ENCODE measurements around the gene ARSI.

ARSI gene

GRCh38 chr5:150289551-150290390 is 12.9 kb downstream of the ARSI start, which contains the start of gene CAMK2A:
CAMK2A (minus strand) TSS chr5:150289773; CDS start chr5:150289625, 148 bp downstream.
- no peaks in the 10 kb centered on the region for H4K20me1 ChIP-seq (ENCODE audit: low read depth, low read length)
- no peak within 1 kb of the TSS for H3K4me2 ChIP-seq (ENCODE audit: low read depth, low read length, poor library complexity, severe bottlenecking)
- H3K4me3 ChIP-seq (ENCODE audit: insufficient read depth, low read length, poor library complexity, severe bottlenecking), result no peak within 1 kb of the TSS
- H3K36me3 ChIP-seq (ENCODE audit: low read length), result no peaks in the 10 kb centered on the region
- no peak within 1 kb of the TSS for H3K9ac ChIP-seq (ENCODE audit: low read length)
- no peaks in the 10 kb centered on the region for H3F3A ChIP-seq (ENCODE audit: insufficient read depth)
- no peaks in the 10 kb centered on the region for H3K27me3 ChIP-seq (ENCODE audit: low read length)
- H3K79me2 ChIP-seq (ENCODE audit: insufficient read depth, low read length), result no peaks in the 10 kb centered on the region
- no peaks in the 10 kb centered on the region for H3K9me3 ChIP-seq (ENCODE audit: insufficient read depth, low read length)
- H2AFZ ChIP-seq (ENCODE audit: low read depth, low read length, severe bottlenecking), result no peak within 1 kb of the TSS
- no peaks in the 10 kb centered on the region for H3K9me2 ChIP-seq (replicated peaks; ENCODE audit: insufficient read depth, low read length)
- TF ChIP-seq CTCF (IDR thresholded peaks at IDR 0.05; ENCODE audit: insufficient read depth, low read length, poor library complexity, severe bottlenecking) (no peak), EZH2phosphoT487 (conservative IDR thresholded peaks at IDR 0.05; ENCODE audit: low read length) (no peak)
- no peak within 1 kb of the TSS for H3K27ac ChIP-seq (ENCODE audit: low read depth, low read length)

- no peak overlapping the region for H2AFZ ChIP-seq (ENCODE audit: low read depth, low read length, severe bottlenecking)
Observed at GRCh38 chr5:150288791-150289190, 13.9 kb downstream of the ARSI start.

GRCh38 chr5:150288361-150288760 is 14.3 kb downstream of the ARSI start:
- Histone ChIP-seq H3K27ac (ENCODE audit: low read depth, low read length) (no peak overlapping the region), H3F3A (ENCODE audit: insufficient read depth) (no peaks in the 10 kb centered on the region), H3K36me3 (ENCODE audit: low read length) (no peaks in the 10 kb centered on the region), H3K9me3 (ENCODE audit: insufficient read depth, low read length) (no peaks in the 10 kb centered on the region), H3K9ac (ENCODE audit: low read length) (no peak overlapping the region), H4K20me1 (ENCODE audit: low read depth, low read length) (no peaks in the 10 kb centered on the region), H3K79me2 (ENCODE audit: insufficient read depth, low read length) (no peaks in the 10 kb centered on the region), H3K4me3 (ENCODE audit: insufficient read depth, low read length, poor library complexity, severe bottlenecking) (no peak overlapping the region), H3K27me3 (ENCODE audit: low read length) (no peaks in the 10 kb centered on the region), H2AFZ (ENCODE audit: low read depth, low read length, severe bottlenecking) (no peak overlapping the region), H3K4me2 (ENCODE audit: low read depth, low read length, poor library complexity, severe bottlenecking) (no peak overlapping the region), H3K9me2 (replicated peaks; ENCODE audit: insufficient read depth, low read length) (no peaks in the 10 kb centered on the region)
- no peak for TF ChIP-seq EZH2phosphoT487 (conservative IDR thresholded peaks at IDR 0.05; ENCODE audit: low read length)
- TF ChIP-seq CTCF (IDR thresholded peaks at IDR 0.05; ENCODE audit: insufficient read depth, low read length, poor library complexity, severe bottlenecking), result no peak

More at GRCh38 chr5:150288791-150289190, 13.9 kb downstream of the ARSI start:
- Histone ChIP-seq H3K79me2 (ENCODE audit: insufficient read depth, low read length) (no peaks in the 10 kb centered on the region), H3K36me3 (ENCODE audit: low read length) (no peaks in the 10 kb centered on the region), H3F3A (ENCODE audit: insufficient read depth) (no peaks in the 10 kb centered on the region), H3K9me3 (ENCODE audit: insufficient read depth, low read length) (no peaks in the 10 kb centered on the region), H3K27ac (ENCODE audit: low read depth, low read length) (no peak overlapping the region), H3K4me3 (ENCODE audit: insufficient read depth, low read length, poor library complexity, severe bottlenecking) (no peak overlapping the region), H3K4me2 (ENCODE audit: low read depth, low read length, poor library complexity, severe bottlenecking) (no peak overlapping the region), H4K20me1 (ENCODE audit: low read depth, low read length) (no peaks in the 10 kb centered on the region), H3K9me2 (replicated peaks; ENCODE audit: insufficient read depth, low read length) (no peaks in the 10 kb centered on the region), H3K27me3 (ENCODE audit: low read length) (no peaks in the 10 kb centered on the region), H3K9ac (ENCODE audit: low read length) (no peak overlapping the region)
- TF ChIP-seq EZH2phosphoT487 (conservative IDR thresholded peaks at IDR 0.05; ENCODE audit: low read length) (no peak), CTCF (IDR thresholded peaks at IDR 0.05; ENCODE audit: insufficient read depth, low read length, poor library complexity, severe bottlenecking) (no peak)

Measured in SU-DHL-6 (cell line).